ENCODE measurements around the gene FAM107A. TPM values are rescaled to one million over a fixed set of nuclear protein-coding genes. Genes with fewer than 3 reads are reported as not detected.
"Not testable (repeated sequence)": the region's sequence is repeated elsewhere in the genome, so short reads cannot be mapped to it uniquely, and the experiment has no call there.

The FAM107A gene
- total RNA-seq, 1 donor from 2014 or later, result 115 TPM

DNA sequence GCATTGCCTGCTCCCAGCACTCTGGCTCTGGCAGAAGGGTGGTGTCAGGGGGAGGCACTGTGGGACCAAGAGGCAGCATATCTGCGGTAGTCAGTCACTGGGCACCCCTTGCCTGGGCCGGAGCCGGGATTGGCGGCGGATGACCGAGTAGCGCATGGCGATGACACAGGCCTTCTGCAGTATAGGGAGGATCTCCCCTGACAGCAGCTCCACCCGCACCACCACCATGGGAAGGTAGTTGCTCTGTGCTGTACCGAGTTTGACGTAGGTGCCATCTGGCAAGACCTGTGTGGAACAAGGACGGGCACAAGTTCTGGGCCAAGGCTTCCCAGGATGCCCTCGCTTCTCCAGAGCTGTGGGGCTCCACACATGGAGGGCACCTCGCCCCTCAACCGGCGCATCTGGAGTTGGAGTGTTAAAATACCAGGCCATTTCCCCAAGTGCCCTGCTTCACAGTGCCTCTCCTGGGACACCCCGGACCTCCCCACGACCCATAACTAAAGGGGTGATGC, 46.8 kb downstream of the FAM107A start:
- intact Hi-C loops (cut with micrococcal nuclease), result no loop called here
- no peak for TF ChIP-seq CTCF (IDR thresholded peaks at IDR 0.05; ENCODE audit: borderline replicate concordance)
- H3K9me3 ChIP-seq (replicated peaks), result no peaks in the 10 kb centered on the region
- no peaks in the 10 kb centered on the region for H3K27me3 ChIP-seq (ENCODE audit: low read depth)
- peaks cover 29% of the 10 kb centered on the region for H3K4me1 ChIP-seq
- peaks cover 89% of the 10 kb centered on the region for H3K36me3 ChIP-seq
- no peak overlapping the region for H3K27ac ChIP-seq (replicated peaks)
- no peak for DNase-seq
- H3K4me3 ChIP-seq, result no peak overlapping the region

DNA sequence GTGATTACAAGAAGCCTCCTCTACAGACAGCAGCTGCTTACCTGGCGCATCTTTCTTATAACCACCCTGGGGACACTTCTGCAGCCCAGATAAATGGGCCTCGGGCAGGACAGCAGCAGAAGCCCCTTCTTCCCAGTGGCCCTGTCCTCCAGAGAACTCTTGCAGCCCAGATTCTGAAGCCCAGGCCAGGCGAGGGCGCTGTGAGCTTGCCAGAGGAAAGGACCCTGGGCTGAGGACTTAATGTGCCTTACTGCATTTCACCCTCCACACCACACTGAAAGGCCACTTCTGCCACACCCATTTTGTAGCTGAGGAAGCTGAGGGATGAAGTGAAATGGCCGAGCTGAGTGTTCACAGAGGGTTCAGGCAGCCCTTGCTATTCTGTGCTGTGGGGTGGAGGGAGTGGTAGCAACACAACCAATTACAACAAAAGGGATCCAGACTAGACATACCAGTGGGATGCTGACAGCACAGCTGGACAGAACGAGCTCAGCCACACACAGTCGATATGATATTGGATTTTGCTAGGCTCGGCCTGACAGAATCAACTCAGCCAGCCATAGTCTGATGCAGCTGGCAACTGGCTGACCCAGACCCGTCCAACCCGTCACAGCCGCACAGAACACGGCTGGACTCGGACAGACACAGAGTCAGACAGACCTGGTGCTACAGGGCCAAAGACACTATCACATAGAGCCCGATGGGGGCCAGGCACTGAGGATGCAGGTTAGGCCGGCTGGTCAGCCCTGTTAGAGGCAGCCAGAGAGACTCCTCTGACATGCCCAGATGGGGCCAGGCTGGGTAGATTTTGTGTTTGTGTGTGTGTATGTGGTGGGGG, 47.5 kb downstream of the FAM107A start:
- H3K4me1 ChIP-seq, result peaks cover 23% of the 10 kb centered on the region
- H3K27me3 ChIP-seq (ENCODE audit: low read depth), result no peaks in the 10 kb centered on the region
- no peak for TF ChIP-seq CTCF (IDR thresholded peaks at IDR 0.05; ENCODE audit: borderline replicate concordance)
- no peaks in the 10 kb centered on the region for H3K9me3 ChIP-seq (replicated peaks)
- no peak overlapping the region for H3K4me3 ChIP-seq
- no peak for DNase-seq
- peaks cover 93% of the 10 kb centered on the region for H3K36me3 ChIP-seq
- intact Hi-C loops (cut with micrococcal nuclease), result no loop called here
- no peak overlapping the region for H3K27ac ChIP-seq (replicated peaks)

DNA sequence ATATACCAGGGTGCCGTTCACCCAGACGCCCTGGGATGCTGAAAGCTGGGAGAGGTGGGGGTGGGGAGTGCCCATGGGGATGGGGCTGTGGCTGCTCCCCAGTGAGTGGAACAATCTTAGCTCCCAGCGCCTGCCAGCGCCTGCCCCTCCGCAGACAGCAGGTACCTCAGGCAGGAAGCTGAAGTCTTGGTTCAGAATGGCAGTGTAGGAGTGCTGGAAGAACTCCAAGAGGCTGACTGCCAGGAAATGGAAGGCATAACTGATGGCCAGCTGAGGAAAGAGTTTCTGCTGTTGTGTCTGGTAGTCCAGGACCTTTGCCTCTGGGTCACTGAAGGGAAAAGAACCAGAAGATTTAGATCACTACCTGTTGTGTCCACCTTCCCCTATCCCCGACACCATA, 48.6 kb downstream of the FAM107A start:
- peak; percentile 39 for DNase-seq
- Histone ChIP-seq H3K4me3 (no peak overlapping the region), H3K4me1 (peaks cover 23% of the 10 kb centered on the region), H3K9me3 (replicated peaks) (no peaks in the 10 kb centered on the region), H3K36me3 (peaks cover 93% of the 10 kb centered on the region), H3K27ac (replicated peaks) (no peak overlapping the region), H3K27me3 (ENCODE audit: low read depth) (no peaks in the 10 kb centered on the region)
- intact Hi-C loops (cut with micrococcal nuclease), result no loop called here
- TF ChIP-seq CTCF (IDR thresholded peaks at IDR 0.05; ENCODE audit: borderline replicate concordance), result no peak

DNA sequence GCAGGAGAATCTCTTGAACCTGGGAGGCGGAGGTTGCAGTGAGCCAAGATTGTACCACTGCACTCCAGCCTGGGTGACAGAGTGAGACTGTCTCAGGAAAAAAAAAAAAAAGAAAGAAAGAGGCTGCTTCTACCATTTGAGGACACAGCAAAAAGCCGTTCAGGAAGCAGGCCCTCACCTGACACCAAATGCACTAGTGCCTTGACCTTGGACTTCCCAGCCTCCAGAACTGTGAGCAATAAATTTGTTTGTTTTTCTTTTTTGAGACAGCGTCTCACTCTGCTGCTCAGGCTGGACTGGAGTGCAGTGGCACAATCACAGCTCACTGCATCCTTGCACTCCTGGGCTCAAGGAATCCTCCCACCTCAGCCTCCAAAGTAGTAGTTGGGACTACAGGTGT, 49.8 kb downstream of the FAM107A start:
- H3K4me1 ChIP-seq, result peaks cover 13% of the 10 kb centered on the region
- not testable (repeated sequence) for H3K27ac ChIP-seq (replicated peaks)

GRCh38 chr3:58526515-58526957, 50.7 kb downstream of the FAM107A start:
- peaks cover 11% of the 10 kb centered on the region for H3K4me1 ChIP-seq
- no peak for DNase-seq
- intact Hi-C loops (cut with micrococcal nuclease), result no loop called here
- H3K36me3 ChIP-seq, result peaks cover 95% of the 10 kb centered on the region
- TF ChIP-seq CTCF (IDR thresholded peaks at IDR 0.05; ENCODE audit: borderline replicate concordance), result no peak
- H3K9me3 ChIP-seq (replicated peaks), result no peaks in the 10 kb centered on the region
- no peaks in the 10 kb centered on the region for H3K27me3 ChIP-seq (ENCODE audit: low read depth)
- H3K4me3 ChIP-seq, result no peak overlapping the region
- H3K27ac ChIP-seq (replicated peaks), result no peak overlapping the region

More for the DNA sequence above, 49.8 kb downstream of the FAM107A start:
- intact Hi-C loops (cut with micrococcal nuclease); H3K27me3 ChIP-seq (ENCODE audit: low read depth); H3K4me3 ChIP-seq; H3K9me3 ChIP-seq (replicated peaks); DNase-seq: not testable (repeated sequence)
- H3K36me3 ChIP-seq, result peaks cover 95% of the 10 kb centered on the region

DNA sequence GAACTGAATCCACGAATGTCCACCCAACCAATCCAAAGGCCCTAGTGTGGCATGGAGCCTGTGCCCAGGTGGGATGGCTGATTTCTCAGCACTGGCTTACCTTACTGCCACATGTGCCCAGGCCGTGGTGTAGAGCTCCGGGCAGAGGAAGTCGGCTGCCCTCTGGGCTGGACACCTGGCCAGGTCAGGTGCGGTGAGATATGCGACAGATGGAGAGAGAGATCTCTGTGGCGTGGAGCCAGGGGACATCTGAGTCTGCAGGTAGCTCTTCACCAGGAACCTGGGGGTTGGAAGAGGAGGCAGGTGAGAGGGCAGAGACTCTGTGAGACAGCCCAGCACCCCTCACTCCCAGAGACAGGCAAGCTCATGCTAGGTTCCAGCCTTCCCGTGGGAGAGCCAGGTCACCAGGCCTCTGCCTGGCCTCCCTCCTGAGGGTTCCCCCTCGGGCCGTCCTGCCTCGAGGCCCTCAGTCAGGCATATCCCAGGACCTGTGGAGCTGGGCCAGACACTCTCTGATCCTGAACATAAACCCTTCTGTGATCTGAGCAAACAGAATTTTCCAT, 52.8 kb downstream of the FAM107A start:
- no peaks in the 10 kb centered on the region for H3K9me3 ChIP-seq (replicated peaks)
- H3K36me3 ChIP-seq, result peaks cover 96% of the 10 kb centered on the region
- no peak overlapping the region for H3K27ac ChIP-seq (replicated peaks)
- intact Hi-C loops (cut with micrococcal nuclease), result no loop called here
- H3K4me3 ChIP-seq, result no peak overlapping the region
- TF ChIP-seq CTCF (IDR thresholded peaks at IDR 0.05; ENCODE audit: borderline replicate concordance), result no peak
- H3K4me1 ChIP-seq, result peaks cover 11% of the 10 kb centered on the region
- DNase-seq, result no peak
- H3K27me3 ChIP-seq (ENCODE audit: low read depth), result no peaks in the 10 kb centered on the region
